Measurements from ENCODE around the gene FHL3. TPM values are rescaled to one million over a fixed set of nuclear protein-coding genes. Genes with fewer than 3 reads are reported as not detected.
A peak's percentile ranks its signal among the peaks of the same experiment; 100 is the strongest.
"Not testable (repeated sequence)": the region's sequence is repeated elsewhere in the genome, so short reads cannot be mapped to it uniquely, and the experiment has no call there.

FHL3 gene
- total RNA-seq, 1 donor from 2014 or later: 22.4 TPM

DNA sequence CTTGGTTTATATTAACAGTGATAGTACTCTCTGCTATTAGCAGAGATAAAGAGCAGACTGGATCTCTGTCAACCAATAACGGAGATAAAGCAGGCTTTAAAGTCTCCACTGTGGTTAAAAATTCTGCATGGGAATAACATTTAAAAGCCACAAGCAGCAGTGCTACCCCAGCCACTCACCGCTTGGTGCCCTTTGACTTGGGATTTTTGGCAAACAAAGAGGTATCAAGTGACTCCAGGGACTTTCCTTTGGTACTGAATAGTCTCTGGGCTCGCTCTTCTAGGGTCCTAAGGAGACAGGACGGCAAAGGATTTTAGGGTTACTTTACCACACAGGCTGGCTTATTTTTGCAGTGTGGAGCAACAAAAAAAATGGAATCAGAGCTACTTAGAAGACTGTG is 26.8 kb downstream of the FHL3 start:
- DNase-seq (no peak), ATAC-seq (no peak)
- Histone ChIP-seq H3K36me3 (peaks cover 98% of the 10 kb centered on the region), H3K27me3 (no peaks in the 10 kb centered on the region), H3K4me3 (no peak overlapping the region), H3K9me3 (no peaks in the 10 kb centered on the region), H3K27ac (no peak overlapping the region), H3K4me1 (no peaks in the 10 kb centered on the region)
- TF ChIP-seq, protein P1, sequence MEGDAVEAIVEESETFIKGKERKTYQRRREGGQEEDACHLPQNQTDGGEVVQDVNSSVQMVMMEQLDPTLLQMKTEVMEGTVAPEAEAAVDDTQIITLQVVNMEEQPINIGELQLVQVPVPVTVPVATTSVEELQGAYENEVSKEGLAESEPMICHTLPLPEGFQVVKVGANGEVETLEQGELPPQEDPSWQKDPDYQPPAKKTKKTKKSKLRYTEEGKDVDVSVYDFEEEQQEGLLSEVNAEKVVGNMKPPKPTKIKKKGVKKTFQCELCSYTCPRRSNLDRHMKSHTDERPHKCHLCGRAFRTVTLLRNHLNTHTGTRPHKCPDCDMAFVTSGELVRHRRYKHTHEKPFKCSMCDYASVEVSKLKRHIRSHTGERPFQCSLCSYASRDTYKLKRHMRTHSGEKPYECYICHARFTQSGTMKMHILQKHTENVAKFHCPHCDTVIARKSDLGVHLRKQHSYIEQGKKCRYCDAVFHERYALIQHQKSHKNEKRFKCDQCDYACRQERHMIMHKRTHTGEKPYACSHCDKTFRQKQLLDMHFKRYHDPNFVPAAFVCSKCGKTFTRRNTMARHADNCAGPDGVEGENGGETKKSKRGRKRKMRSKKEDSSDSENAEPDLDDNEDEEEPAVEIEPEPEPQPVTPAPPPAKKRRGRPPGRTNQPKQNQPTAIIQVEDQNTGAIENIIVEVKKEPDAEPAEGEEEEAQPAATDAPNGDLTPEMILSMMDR (IDR thresholded peaks at IDR 0.05): no peak
- intact Hi-C loops (cut with DNase I): no loop called here

DNA sequence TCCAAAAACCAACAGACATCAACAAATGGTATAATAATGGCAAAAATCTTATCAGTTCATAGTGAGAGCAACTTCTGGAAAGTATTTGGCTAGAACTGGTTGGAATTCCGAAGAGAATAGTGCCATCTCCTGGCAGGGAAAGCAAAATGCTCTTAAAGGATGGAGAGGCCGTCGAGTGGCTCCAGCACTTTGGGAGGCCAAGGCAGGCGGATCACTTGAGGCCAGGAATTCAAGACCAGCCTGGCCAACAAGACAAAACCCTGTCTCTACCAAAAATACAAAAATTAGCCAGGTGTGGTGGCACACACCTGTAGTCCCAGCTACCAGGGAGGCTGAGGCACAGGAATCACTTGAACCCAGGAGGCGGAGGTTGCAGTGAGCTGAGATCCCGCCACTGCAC is 30.2 kb downstream of the FHL3 start:
- H3K9me3 ChIP-seq; DNase-seq; H3K27ac ChIP-seq; H3K27me3 ChIP-seq; H3K4me3 ChIP-seq; intact Hi-C loops (cut with DNase I); H3K4me1 ChIP-seq: not testable (repeated sequence)
- peak; percentile 84 for ATAC-seq
- TF ChIP-seq, protein P1 (IDR thresholded peaks at IDR 0.05): peak; percentile 62
- peaks cover 89% of the 10 kb centered on the region for H3K36me3 ChIP-seq

DNA sequence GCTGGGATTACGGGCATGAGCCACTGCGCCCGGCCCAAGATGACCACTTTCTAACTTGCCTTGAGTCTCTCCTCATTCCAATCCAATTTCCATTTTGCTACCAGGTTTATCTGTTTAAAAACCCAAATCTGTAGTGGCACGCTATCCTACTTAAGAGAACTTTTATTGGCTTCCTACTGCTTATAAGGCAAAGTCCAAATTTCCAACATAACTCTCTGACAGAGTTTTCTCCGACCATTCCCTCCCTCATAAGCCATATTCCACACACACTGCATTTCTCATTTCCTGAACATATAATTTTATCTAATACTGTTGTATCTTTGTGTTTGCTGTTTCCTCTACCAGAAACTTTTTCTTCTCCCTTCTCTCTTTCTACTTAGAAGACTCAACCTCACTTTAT is 30.7 kb downstream of the FHL3 start:
- intact Hi-C loops (cut with DNase I): no loop called here
- no peaks in the 10 kb centered on the region for H3K27me3 ChIP-seq
- ATAC-seq (no peak), DNase-seq (no peak)
- TF ChIP-seq, protein P1 (IDR thresholded peaks at IDR 0.05): no peak
- no peak overlapping the region for H3K27ac ChIP-seq
- no peak overlapping the region for H3K4me3 ChIP-seq
- H3K9me3 ChIP-seq: no peaks in the 10 kb centered on the region
- H3K36me3 ChIP-seq: peaks cover 88% of the 10 kb centered on the region
- no peaks in the 10 kb centered on the region for H3K4me1 ChIP-seq

DNA sequence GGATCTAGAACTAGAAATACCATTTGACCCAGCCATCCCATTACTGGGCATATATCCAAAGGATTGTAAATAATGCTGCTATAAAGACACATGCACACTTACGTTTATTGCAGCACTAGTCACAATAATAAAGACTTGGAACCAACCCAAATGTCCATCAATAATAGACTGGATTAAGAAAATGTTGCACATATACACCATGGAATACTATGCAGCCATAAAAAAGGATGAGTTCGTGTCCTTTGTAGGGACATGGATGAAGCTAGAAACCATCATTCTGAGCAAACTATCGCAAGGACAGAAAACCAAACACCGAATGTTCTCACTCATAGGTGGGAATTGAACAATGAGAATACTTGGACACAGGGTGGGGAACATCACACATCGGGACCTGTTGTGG is 31.6 kb downstream of the FHL3 start:
- H3K27me3 ChIP-seq; H3K4me1 ChIP-seq; DNase-seq; H3K4me3 ChIP-seq; ATAC-seq; intact Hi-C loops (cut with DNase I); H3K27ac ChIP-seq; H3K9me3 ChIP-seq: not testable (repeated sequence)
- H3K36me3 ChIP-seq: peaks cover 88% of the 10 kb centered on the region

DNA sequence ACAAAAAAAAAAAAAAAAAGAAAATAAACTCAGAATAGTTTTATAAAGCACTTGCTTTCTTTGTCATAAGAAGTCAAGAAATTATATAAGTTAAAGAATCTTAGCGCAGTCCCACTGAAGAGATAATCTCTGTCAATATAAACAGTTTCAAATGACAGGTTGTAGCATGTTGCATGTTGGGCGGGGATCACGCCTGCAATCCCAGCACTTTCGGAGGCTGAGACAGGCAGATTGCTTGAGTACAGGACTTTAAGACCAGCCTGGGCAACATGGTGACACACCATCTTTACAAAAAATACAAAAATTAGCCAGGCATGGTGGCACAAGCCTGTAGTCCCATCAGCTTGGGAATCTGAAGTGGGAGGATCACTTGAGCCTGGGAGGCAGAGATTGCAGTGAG is 40.0 kb downstream of the FHL3 start:
- Histone ChIP-seq H3K27me3 (no peaks in the 10 kb centered on the region), H3K4me3 (no peak overlapping the region), H3K36me3 (peaks cover 86% of the 10 kb centered on the region), H3K4me1 (no peaks in the 10 kb centered on the region), H3K9me3 (no peaks in the 10 kb centered on the region), H3K27ac (no peak overlapping the region)
- ATAC-seq (no peak), DNase-seq (no peak)
- intact Hi-C loops (cut with DNase I): no loop called here
- TF ChIP-seq, protein P1 (IDR thresholded peaks at IDR 0.05): no peak

DNA sequence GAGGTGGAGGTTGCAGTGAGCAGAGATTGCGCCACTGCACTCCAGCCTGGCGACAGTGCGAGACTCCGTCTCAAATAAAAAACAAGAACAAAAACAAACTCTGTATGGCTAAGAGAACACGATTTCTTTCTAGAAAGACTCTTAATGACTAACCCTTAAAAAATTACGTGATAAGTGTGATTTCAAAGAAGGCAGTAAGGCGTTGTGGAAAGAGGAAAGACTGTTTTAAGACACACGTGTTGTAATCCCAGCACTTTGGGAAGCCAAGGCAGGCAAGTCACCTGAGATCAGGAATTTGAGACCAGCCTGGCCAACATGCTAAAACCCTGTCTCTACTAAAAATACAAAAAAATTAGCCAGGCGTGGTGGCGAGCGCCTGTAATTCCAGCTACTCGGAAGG is 41.2 kb downstream of the FHL3 start:
- H3K9me3 ChIP-seq; DNase-seq; H3K27me3 ChIP-seq; intact Hi-C loops (cut with DNase I); H3K27ac ChIP-seq; H3K4me1 ChIP-seq; ATAC-seq; H3K4me3 ChIP-seq: not testable (repeated sequence)
- H3K36me3 ChIP-seq: peaks cover 89% of the 10 kb centered on the region

DNA sequence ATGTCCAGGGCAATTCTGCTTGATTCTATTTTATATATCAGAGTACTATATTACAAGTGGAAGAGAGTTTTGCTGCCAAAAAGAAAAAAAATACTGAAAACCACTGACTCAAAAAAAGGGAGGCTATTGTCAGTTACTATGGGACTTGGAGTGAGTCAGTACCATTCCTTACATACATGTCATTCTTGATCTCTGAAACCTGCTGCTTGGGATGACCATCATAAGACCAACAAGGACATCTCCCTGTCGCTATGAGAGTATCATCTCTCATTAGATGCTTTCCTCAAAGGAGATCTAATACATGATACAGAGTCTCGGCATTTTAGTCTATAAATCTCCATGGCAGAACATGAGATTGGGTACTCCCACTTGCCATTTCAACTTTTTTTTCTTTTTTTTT is 46.6 kb downstream of the FHL3 start:
- H3K9me3 ChIP-seq: no peaks in the 10 kb centered on the region
- H3K27me3 ChIP-seq: no peaks in the 10 kb centered on the region
- no peaks in the 10 kb centered on the region for H3K4me1 ChIP-seq
- no peak overlapping the region for H3K4me3 ChIP-seq
- peaks cover 67% of the 10 kb centered on the region for H3K36me3 ChIP-seq
- DNase-seq (no peak), ATAC-seq (no peak)
- H3K27ac ChIP-seq: no peak overlapping the region
- intact Hi-C loops (cut with DNase I): no loop called here
- TF ChIP-seq, protein P1 (IDR thresholded peaks at IDR 0.05): no peak

Measured in upper lobe of right lung (tissue), 1 donor.